PC-3 (cell line): ENCODE measurements around the gene BMP8B. TPM values are rescaled to one million over a fixed set of nuclear protein-coding genes. Genes with fewer than 3 reads are reported as not detected.
A peak's percentile ranks its signal among the peaks of the same experiment; 100 is the strongest.
"Not testable (repeated sequence)": the region's sequence is repeated elsewhere in the genome, so short reads cannot be mapped to it uniquely, and the experiment has no call there.

Experiments
- ATAC-seq: fragments of 200-7000 bp; cut with Tn5 transposase; 2 replicates; pipeline ENCODE4 v1.9.1; 2020; ENCODE audit warnings: mild to moderate bottlenecking, moderate library complexity
- BruUV-seq: library from RNA; stranded (reverse); fragments of 400-500 nt; replicated peaks from 2 replicates; lab custom pipeline; 2021; lab: Mats Ljungman, UMichigan
- CTCF ChIA-PET: fragments of 300-600 bp; sonication (Branson Sonifier 250); formaldehyde crosslinking; loops from one replicate; lab custom pipeline; 2022; ENCODE audit warnings: antibody characterized with exemption; lab: Charles Lee
- POLR2A ChIA-PET: fragments of 300-600 bp; sonication (Branson Sonifier 250); formaldehyde crosslinking; loops from one replicate; lab custom pipeline; 2022; ENCODE audit warnings: antibody characterized with exemption; ENCODE audit not compliant: unreplicated experiment; lab: Charles Lee
- DNase-seq: peaks from one replicate; pipeline ENCODE4 v3.0.0-alpha.2; 2015
- H2AFZ ChIP-seq: fragments of 300-600 bp; sonication (generic); 2 replicates; pipeline ENCODE4 v1.6.0; 2016; ENCODE audit warnings: antibody characterized with exemption, low read length
- H3F3A ChIP-seq: fragments of 300-600 bp; sonication (generic); one replicate; pipeline ENCODE4 v1.6.0; 2017; ENCODE audit warnings: antibody characterized with exemption, low read length, control low read depth, mild to moderate bottlenecking; ENCODE audit not compliant: unreplicated experiment
- H3K27ac ChIP-seq: fragments of 300-600 bp; sonication (generic); 2 replicates; pipeline ENCODE4 v1.5.1; 2016; ENCODE audit warnings: mild to moderate bottlenecking, low read length
- H3K27me3 ChIP-seq: fragments of 300-600 bp; sonication (generic); 2 replicates; pipeline ENCODE4 v1.6.1; 2016; ENCODE audit warnings: low read length, mixed read lengths
- H3K36me3 ChIP-seq: fragments of 300-600 bp; sonication (generic); 2 replicates; pipeline ENCODE4 v1.6.1; 2016; ENCODE audit warnings: low read depth, mixed run types, low read length, mixed read lengths
- H3K4me1 ChIP-seq: fragments of 300-600 bp; sonication (generic); 2 replicates; pipeline ENCODE4 v1.5.1; 2016; ENCODE audit warnings: low read length; ENCODE audit not compliant: insufficient read depth
- H3K4me2 ChIP-seq: fragments of 300-600 bp; sonication (generic); 2 replicates; pipeline ENCODE4 v1.6.0; 2016; ENCODE audit warnings: low read length
- H3K4me3 ChIP-seq: fragments of 300-600 bp; sonication (generic); 2 replicates; pipeline ENCODE4 v1.5.1; 2016; ENCODE audit warnings: mild to moderate bottlenecking, low read length, mixed read lengths
- H3K79me2 ChIP-seq: fragments of 300-600 bp; sonication (generic); 2 replicates; pipeline ENCODE4 v1.6.1; 2017; ENCODE audit warnings: low read length, mixed read lengths
- H3K9ac ChIP-seq: fragments of 300-600 bp; sonication (generic); 2 replicates; pipeline ENCODE4 v1.6.0; 2016; ENCODE audit warnings: mild to moderate bottlenecking, low read length
- H3K9me2 ChIP-seq: fragments of 300-600 bp; sonication (generic); replicated peaks from 2 replicates; pipeline ENCODE4 v1.6.1; 2016; ENCODE audit warnings: mixed run types, low read length, mixed read lengths
- H3K9me3 ChIP-seq: fragments of 300-600 bp; sonication (generic); 2 replicates; pipeline ENCODE4 v1.6.1; 2016; ENCODE audit warnings: low read length, mixed read lengths
- H4K20me1 ChIP-seq: fragments of 300-600 bp; sonication (generic); 2 replicates; pipeline ENCODE4 v1.6.1; 2016; ENCODE audit warnings: low read length, mixed read lengths
- CTCF ChIP-seq: fragments of 300-600 bp; sonication (generic); conservative IDR thresholded peaks from 2 replicates; pipeline ENCODE4 v1.5.1; 2017; ENCODE audit warnings: antibody characterized with exemption, low read depth, mild to moderate bottlenecking, low read length
- EZH2 ChIP-seq: fragments of 300-600 bp; sonication (generic); IDR thresholded peaks from one replicate; pipeline ENCODE4 v1.6.1; 2017; ENCODE audit warnings: antibody characterized with exemption, mild to moderate bottlenecking, low read length; ENCODE audit not compliant: unreplicated experiment
- EZH2phosphoT487 ChIP-seq: fragments of 300-600 bp; sonication (generic); IDR thresholded peaks from 2 replicates; pipeline ENCODE4 v1.6.1; 2018; ENCODE audit warnings: mild to moderate bottlenecking, antibody characterized with exemption, low read length, borderline replicate concordance
- intact Hi-C: fragments of 100-400 bp; cut with micrococcal nuclease; formaldehyde crosslinking; loops from 2 replicates; pipeline ENCODE4 v1.9.0; 2023
- total RNA-seq: library from RNA; depleted of rRNA; stranded (reverse); fragments of >200 nt; gene quantifications from 2 replicates; pipeline ENCODE4 v1.2.3, GENCODE V29; 2014

The BMP8B gene
- total RNA-seq, 1 experiment from 2014 or later, result 3.3 TPM

DNA sequence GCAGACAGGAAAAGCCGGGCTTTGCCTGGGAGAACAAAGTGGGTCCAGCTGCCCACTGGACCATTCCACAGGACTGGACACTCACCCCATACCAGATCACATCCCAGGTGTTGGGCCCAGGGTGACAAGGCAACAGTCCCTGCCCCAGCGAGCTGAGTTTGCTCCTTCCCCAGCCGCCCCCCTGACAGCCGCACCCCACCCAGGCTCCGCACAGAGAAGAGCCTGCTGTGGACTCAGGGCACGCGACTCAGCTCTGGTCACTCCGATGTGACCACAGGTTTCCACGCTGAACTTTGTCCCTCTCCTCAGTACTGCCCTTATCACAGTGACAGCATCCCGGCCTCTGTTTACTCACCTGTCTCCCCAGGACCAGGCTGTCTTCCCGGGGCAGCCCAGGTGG lies 1.2 kb downstream of the BMP8B start:
- 0 out of 2 replicates have a peak overlapping the region, but pooled peaks have one; percentile 4 for H3K4me2 ChIP-seq
- no peak for ATAC-seq

GRCh38 chr1:39787108-39787375 lies 1.6 kb downstream of the BMP8B start:
- H3F3A ChIP-seq, H3K9me3 ChIP-seq, ATAC-seq, CTCF ChIA-PET, H3K27ac ChIP-seq, H3K9me2 ChIP-seq, H3K36me3 ChIP-seq, H3K9ac ChIP-seq, DNase-seq, H3K4me3 ChIP-seq, H4K20me1 ChIP-seq, H3K27me3 ChIP-seq, H2AFZ ChIP-seq, H3K79me2 ChIP-seq, POLR2A ChIA-PET, intact Hi-C loops, H3K4me2 ChIP-seq: not testable (repeated sequence)
- H3K4me1 ChIP-seq, result peaks cover 10% of the 10 kb centered on the region
- TSS peak; percentile 24 for BruUV-seq

More for the DNA sequence above, 1.2 kb downstream of the BMP8B start:
- H3K4me3 ChIP-seq, result no peak overlapping the region
- no peaks in the 10 kb centered on the region for H3K9me3 ChIP-seq
- no peak for TF ChIP-seq EZH2
- no peak for TF ChIP-seq EZH2phosphoT487
- TF ChIP-seq CTCF, result no peak
- no peak overlapping the region for H3K9ac ChIP-seq
- no peak overlapping the region for H3K27ac ChIP-seq
- H2AFZ ChIP-seq, result no peak overlapping the region
- no peaks in the 10 kb centered on the region for H3K9me2 ChIP-seq
- no peaks in the 10 kb centered on the region for H4K20me1 ChIP-seq
- intact Hi-C loops, result no loop called here
- no TSS peak for BruUV-seq
- POLR2A ChIA-PET, result no interaction called here
- H3K4me1 ChIP-seq, result peaks cover 10% of the 10 kb centered on the region
- DNase-seq, result no peak
- no peaks in the 10 kb centered on the region for H3K27me3 ChIP-seq
- H3K79me2 ChIP-seq, result peaks cover 6% of the 10 kb centered on the region; the same call in 1 of the 2 replicates
- H3K36me3 ChIP-seq, result no peaks in the 10 kb centered on the region
- H3F3A ChIP-seq, result no peaks in the 10 kb centered on the region
- CTCF ChIA-PET, result no interaction called here

- BruUV-seq, H3K9me3 ChIP-seq, H3K36me3 ChIP-seq, H3K9ac ChIP-seq, H3F3A ChIP-seq, H3K9me2 ChIP-seq, H3K27ac ChIP-seq, DNase-seq, H3K4me3 ChIP-seq, ATAC-seq, H3K4me2 ChIP-seq, H2AFZ ChIP-seq, H4K20me1 ChIP-seq, CTCF ChIA-PET, H3K79me2 ChIP-seq, POLR2A ChIA-PET, intact Hi-C loops, H3K27me3 ChIP-seq: not testable (repeated sequence)
- H3K4me1 ChIP-seq, result peaks cover 10% of the 10 kb centered on the region
Measured at GRCh38 chr1:39786303-39787107, 2.2 kb downstream of the BMP8B start.

DNA sequence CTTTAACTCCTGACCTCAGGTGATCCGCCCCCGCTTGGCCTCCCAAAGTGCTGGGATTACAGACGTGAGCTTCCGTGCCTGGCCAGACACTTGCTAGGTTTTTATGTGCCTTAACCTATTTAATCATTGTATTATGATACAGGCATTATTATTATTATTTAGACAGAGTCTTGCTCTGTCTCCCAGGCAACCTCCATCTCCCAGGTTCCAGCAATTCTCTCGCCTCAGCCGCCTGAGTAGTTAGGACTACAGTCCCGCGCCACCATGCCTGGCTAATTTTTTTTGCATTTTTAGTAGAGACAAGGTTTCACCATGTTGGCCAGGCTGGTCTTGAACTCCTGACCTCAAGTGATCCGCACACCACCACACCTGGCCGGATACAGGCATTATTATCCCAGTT lies 6.0 kb downstream of the BMP8B start:
- H3K9me3 ChIP-seq, H3K27ac ChIP-seq, H3K4me1 ChIP-seq, H3K27me3 ChIP-seq, intact Hi-C loops, H3K4me2 ChIP-seq, H3F3A ChIP-seq, POLR2A ChIA-PET, BruUV-seq, H4K20me1 ChIP-seq, ATAC-seq, H3K4me3 ChIP-seq, H2AFZ ChIP-seq, H3K9me2 ChIP-seq, H3K79me2 ChIP-seq, DNase-seq, H3K36me3 ChIP-seq, H3K9ac ChIP-seq: not testable (repeated sequence)
- CTCF ChIA-PET, result interaction anchor here (0.7 kb wide), 1 partner anchor 161 kb away, joined by 3 read pairs; no protein-coding TSS in a partner anchor
